ENCODE measurements around the gene SYTL1. TPM values are rescaled to one million over a fixed set of nuclear protein-coding genes. Genes with fewer than 3 reads are reported as not detected.

SYTL1 gene
- total RNA-seq, 4 donors from 2014 or later = 0.81 to 4.8 (median 2.7) TPM

- peaks cover 0 to 60% of the 10 kb centered on the region in 2 donors for H3K36me3 ChIP-seq
- peaks cover 0 to 74% (median 13%) of the 10 kb centered on the region in 3 donors for H3K4me1 ChIP-seq
- H3K27me3 ChIP-seq = no peaks in the 10 kb centered on the region
- 90% methylated on average over 2 to 4 of the region's 15 CpGs for WGBS, 2 donors (ENCODE audit: low coverage in 1 of 2)
- no peak for ATAC-seq
- no peaks in the 10 kb centered on the region for H3K9me3 ChIP-seq
- no peak overlapping the region for H3K27ac ChIP-seq
- no peak for TF ChIP-seq POLR2AphosphoS5 (IDR thresholded peaks at IDR 0.05)
- TF ChIP-seq EP300 (IDR thresholded peaks at IDR 0.05) = no peak
- TF ChIP-seq CTCF (IDR thresholded peaks at IDR 0.05) = no peak
- H3K4me3 ChIP-seq = no peak overlapping the region
Measured at GRCh38 chr1:27325286-27325685, 16.5 kb upstream of the SYTL1 start.

DNA sequence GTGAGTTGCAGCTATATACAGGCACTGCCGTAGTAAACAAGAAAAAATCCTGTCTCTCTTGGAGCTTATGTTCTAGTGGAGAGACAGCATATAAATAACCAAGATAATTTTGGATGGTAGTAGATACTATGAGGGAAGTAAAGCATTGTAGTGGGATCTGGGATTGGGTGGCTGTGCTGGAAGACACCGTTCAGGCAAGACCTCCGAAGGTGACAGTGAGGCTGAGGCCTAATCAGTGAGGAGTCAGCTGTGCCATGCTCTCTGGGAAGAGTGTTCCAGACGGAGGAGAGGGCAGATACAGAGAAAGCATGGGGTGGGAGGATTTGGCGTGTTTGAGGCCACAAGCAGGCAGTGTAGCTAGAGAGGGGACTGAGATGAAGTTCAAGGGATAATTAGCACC is 13.9 kb upstream of the SYTL1 start:
- Histone ChIP-seq H3K4me3 (no peak overlapping the region), H3K27ac (no peak overlapping the region), H3K36me3 (peaks cover 0 to 87% of the 10 kb centered on the region in 2 donors), H3K9me3 (no peaks in the 10 kb centered on the region), H3K27me3 (no peaks in the 10 kb centered on the region), H3K4me1 (peaks cover 0 to 71% (median 11%) of the 10 kb centered on the region in 3 donors)
- no peak for ATAC-seq
- WGBS, 2 donors (ENCODE audit: low coverage in 1 of 2) = 70 to 71% methylated on average over 3 to 5 of the region's 5 CpGs
- TF ChIP-seq POLR2A (IDR thresholded peaks at IDR 0.05) = no peak
- TF ChIP-seq EP300 (IDR thresholded peaks at IDR 0.05) = no peak
- TF ChIP-seq CTCF (IDR thresholded peaks at IDR 0.05) = no peak
- no peak for TF ChIP-seq POLR2AphosphoS5 (IDR thresholded peaks at IDR 0.05)

- no peak for ATAC-seq
- WGBS, 2 donors (ENCODE audit: low coverage in 1 of 2) = 50 to 100% methylated on average over 1 of the region's 8 CpGs
- Histone ChIP-seq H3K27me3 (no peaks in the 10 kb centered on the region), H3K4me1 (peaks cover 0 to 45% (median 0%) of the 10 kb centered on the region in 3 donors), H3K9me3 (no peaks in the 10 kb centered on the region), H3K36me3 (peaks cover 0 to 96% of the 10 kb centered on the region in 2 donors), H3K4me3 (no peak overlapping the region), H3K27ac (no peak overlapping the region)
- TF ChIP-seq POLR2A (IDR thresholded peaks at IDR 0.05) = no peak
- TF ChIP-seq POLR2AphosphoS5 (IDR thresholded peaks at IDR 0.05) = no peak
- TF ChIP-seq EP300 (IDR thresholded peaks at IDR 0.05) = no peak
- no peak for TF ChIP-seq CTCF (IDR thresholded peaks at IDR 0.05)
Measured at GRCh38 chr1:27330786-27331185, 11.0 kb upstream of the SYTL1 start.

GRCh38 chr1:27331426-27331825 is 10.4 kb upstream of the SYTL1 start:
- no CpG with 5 or more reads among the region's 3 CpGs for WGBS, 2 donors (ENCODE audit: low coverage in 1 of 2)
- TF ChIP-seq CTCF (IDR thresholded peaks at IDR 0.05) (no peak), EP300 (IDR thresholded peaks at IDR 0.05) (no peak), POLR2A (IDR thresholded peaks at IDR 0.05) (no peak), POLR2AphosphoS5 (IDR thresholded peaks at IDR 0.05) (no peak)
- Histone ChIP-seq H3K4me3 (no peak overlapping the region), H3K27me3 (no peaks in the 10 kb centered on the region), H3K9me3 (no peaks in the 10 kb centered on the region), H3K27ac (no peak overlapping the region), H3K4me1 (peaks cover 0 to 38% (median 0%) of the 10 kb centered on the region in 3 donors), H3K36me3 (peaks cover 0 to 96% of the 10 kb centered on the region in 2 donors)
- no peak for ATAC-seq

GRCh38 chr1:27331922-27332321 is 9.9 kb upstream of the SYTL1 start:
- no peak for ATAC-seq
- H3K36me3 ChIP-seq = peaks cover 0 to 96% of the 10 kb centered on the region in 2 donors
- no CpG with 5 or more reads among the region's 5 CpGs for WGBS, 2 donors (ENCODE audit: low coverage in 1 of 2)
- no peak overlapping the region for H3K27ac ChIP-seq
- TF ChIP-seq POLR2A (IDR thresholded peaks at IDR 0.05) (no peak), EP300 (IDR thresholded peaks at IDR 0.05) (no peak), POLR2AphosphoS5 (IDR thresholded peaks at IDR 0.05) (no peak), CTCF (IDR thresholded peaks at IDR 0.05) (no peak)
- no peak overlapping the region for H3K4me3 ChIP-seq
- H3K4me1 ChIP-seq = peaks cover 0 to 33% (median 0%) of the 10 kb centered on the region in 3 donors
- H3K9me3 ChIP-seq = no peaks in the 10 kb centered on the region
- H3K27me3 ChIP-seq = no peaks in the 10 kb centered on the region
